DMS153 treated with DMSO at 0.1 percent for 48 hours (cell line): ENCODE data around the gene SPTY2D1.

Source experiments
- DNase-seq: peaks from one replicate; lab custom pipeline; 2025; ENCODE audit not compliant: unreplicated experiment; lab: John Stamatoyannopoulos, UW

Gene SPTY2D1

DNA sequence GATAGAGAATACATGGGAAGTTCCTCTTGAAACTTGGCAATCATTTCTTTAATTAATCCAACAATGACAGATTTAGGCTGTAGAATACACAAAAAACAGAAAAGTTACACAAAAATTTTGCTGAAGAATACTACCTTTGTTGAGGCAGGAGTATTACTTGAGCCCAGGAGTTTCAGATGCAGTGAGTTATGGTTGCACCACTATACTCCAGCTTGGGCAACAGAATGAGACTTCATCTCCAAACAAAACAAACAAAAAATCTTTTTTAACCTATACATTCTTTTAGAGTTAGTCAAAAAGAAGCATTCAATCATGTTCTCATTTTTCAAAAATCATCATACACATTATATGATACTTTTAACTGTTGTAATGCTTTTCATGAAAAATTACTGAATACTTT is 67.7 kb downstream of the SPTY2D1 start:
- DNase-seq: no peak

DNA sequence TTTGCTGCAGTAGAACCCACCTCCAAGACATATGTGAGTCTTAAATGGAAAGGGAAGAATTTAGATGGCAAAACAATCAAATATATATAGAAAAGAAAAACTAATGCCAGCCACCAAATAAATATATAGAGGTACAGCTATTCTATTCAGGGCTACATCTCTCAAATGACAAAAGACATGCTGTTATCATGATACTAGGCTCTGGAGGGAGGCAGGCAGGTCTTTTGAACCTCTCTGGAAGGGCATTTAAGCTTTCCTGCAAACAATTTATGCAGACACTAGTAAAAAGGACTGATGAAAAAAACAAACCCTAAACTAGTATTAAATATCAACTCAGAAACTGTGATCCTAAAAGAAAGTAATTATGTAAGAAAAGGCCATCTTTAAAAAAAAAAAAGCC is 70.0 kb downstream of the SPTY2D1 start:
- DNase-seq: no peak

DNA sequence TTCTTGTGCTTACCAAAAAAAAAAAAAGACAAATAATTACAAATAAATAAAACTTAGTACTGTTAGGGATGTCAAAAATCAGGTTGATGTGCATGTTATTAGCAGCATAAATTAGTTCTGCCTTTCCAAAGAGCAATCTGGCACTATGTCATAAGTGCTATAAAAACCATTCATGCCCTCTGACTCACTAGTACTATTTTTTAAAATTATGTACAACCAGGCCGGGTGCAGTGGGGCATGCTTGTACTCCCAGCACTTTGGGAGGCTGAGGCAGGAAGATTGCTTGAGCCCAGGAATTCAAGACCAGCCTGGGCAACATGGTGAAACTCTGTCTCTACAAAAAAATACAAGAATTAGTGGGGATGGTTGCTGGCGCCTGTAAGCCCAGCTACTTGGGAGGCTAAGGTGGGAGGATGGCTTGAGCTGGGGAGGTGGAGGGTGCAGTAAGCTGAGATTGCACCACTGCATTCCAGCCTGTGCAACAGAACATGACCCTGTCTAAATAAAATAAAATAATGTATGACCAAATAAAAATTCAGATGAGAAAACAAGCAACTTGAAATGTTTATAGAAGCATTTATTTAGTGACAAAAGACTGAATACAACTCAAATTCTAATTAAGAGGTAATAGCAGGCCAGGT is 70.9 kb downstream of the SPTY2D1 start:
- no peak for DNase-seq
